ENCODE measurements around the gene LAMC2. TPM values are rescaled to one million over a fixed set of nuclear protein-coding genes. Genes with fewer than 3 reads are reported as not detected.

The LAMC2 gene
- total RNA-seq, 4 donors from 2014 or later: 2.6 to 23.3 (median 7.3) TPM

DNA sequence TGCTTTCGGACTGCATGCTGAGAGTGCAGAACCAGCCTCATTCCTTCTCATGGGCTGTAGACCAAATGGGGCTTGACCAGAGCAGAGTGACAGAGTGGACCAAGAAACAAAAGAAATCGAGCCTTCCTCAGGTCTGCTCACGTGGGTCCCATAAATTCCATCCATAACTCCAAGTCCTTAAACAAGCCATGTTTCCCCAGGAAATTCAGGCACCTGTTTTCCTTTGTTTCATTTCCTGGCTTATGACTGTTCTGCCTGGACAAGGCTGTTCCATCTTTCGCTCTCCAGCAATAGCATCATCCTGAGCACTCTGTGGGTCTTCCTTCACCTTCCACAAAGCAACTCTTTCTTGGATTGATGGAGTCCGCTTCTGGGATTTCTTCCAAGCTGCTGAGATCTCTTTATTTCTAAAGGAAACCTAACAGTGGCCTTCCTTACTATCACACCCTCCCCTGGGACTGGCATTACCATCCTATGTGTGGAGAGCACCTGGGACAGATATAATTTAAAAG lies 63.9 kb downstream of the LAMC2 start:
- TF ChIP-seq, protein P1, sequence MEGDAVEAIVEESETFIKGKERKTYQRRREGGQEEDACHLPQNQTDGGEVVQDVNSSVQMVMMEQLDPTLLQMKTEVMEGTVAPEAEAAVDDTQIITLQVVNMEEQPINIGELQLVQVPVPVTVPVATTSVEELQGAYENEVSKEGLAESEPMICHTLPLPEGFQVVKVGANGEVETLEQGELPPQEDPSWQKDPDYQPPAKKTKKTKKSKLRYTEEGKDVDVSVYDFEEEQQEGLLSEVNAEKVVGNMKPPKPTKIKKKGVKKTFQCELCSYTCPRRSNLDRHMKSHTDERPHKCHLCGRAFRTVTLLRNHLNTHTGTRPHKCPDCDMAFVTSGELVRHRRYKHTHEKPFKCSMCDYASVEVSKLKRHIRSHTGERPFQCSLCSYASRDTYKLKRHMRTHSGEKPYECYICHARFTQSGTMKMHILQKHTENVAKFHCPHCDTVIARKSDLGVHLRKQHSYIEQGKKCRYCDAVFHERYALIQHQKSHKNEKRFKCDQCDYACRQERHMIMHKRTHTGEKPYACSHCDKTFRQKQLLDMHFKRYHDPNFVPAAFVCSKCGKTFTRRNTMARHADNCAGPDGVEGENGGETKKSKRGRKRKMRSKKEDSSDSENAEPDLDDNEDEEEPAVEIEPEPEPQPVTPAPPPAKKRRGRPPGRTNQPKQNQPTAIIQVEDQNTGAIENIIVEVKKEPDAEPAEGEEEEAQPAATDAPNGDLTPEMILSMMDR (IDR thresholded peaks at IDR 0.05): no peak
- no peak for ATAC-seq (ENCODE audit: low FRiP score)
- no peak for DNase-seq (ENCODE audit: low spot score)

DNA sequence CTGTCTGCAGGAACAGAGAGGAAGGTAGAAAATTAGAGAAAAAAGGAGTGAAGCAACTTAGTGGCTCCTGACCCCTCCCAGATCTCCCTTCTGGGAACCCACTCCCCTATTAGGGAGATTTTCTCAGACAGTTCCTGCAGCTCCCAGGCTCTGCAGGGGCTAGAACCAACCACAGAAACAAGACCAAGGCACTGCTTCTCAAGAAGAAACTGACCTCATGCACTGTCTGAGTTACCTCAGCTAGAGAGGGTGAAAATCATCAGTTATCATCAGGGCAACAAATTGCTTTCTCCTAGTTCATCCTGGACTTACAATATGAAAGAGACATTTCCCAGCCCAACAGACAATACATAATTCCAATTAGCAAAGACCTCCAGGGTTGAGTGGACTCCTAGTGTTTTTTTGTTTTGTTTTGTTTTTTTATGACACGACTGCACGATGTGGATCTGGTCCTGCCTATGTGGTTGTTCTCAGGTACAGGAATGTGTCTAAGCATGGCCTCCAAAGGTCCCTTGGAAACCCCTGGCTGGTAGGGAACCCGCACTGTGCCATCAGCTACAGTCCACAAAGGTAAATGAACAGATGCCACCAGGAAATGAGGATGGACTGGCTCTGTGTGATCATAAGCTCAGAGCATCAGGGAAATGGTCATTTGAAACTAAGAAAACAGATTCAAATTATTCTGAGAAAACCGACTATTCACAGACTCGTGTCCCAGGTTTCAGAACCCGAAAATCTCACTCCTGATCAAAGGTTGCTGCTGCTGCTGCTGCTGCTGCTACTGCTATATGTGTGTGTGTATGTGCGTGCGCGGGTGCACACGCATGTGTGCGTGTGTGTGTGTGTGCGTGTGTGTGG lies 65.3 kb downstream of the LAMC2 start:
- TF ChIP-seq, protein P1 (IDR thresholded peaks at IDR 0.05): no peak
- DNase-seq (ENCODE audit: low spot score): no peak
- no peak for ATAC-seq (ENCODE audit: low FRiP score)

DNA sequence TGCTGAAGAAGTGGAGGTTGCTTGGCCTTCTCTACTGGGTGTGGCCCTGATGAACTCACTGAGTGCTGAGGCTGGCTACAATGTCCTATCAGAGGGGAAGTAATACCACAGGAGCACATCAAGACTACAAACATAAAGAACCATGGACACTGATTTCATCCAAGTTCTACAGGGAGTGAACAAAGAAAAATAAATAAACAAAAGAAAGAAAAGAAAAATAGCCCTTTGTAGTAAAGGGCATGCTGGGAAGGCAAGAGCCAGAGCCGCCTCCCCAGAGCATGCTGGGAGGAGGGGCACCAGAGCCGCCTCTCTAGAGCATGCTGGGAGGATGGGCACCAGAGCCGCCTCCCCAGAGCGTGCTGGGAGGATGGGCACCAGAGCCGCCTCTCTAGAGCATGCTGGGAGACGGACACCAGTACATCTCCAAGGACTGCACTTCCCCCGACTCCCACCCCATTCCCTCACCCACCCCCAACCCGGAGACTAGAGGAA lies 65.9 kb downstream of the LAMC2 start:
- DNase-seq (ENCODE audit: low spot score): no peak
- TF ChIP-seq, protein P1 (IDR thresholded peaks at IDR 0.05): no peak
- no peak for ATAC-seq (ENCODE audit: low FRiP score)

DNA sequence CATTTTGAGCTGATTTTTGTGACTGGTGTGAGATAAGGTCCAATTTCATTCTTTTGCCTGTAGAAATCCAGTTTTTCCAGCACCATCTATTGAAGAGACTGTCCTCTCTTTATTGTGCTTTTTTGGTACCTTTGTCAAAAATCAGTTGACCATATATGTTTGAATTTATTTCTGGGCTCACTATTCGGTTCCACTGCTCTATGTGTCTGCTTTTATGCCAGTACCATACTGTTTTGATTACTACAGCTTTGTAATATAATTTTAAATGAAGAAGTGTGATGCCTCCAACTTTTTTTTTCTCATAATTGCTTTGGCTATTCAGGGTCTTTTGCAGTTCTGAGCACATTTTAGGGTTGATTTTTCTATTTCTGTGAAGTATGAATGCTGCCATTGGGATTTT lies 69.0 kb downstream of the LAMC2 start:
- no peak for DNase-seq (ENCODE audit: low spot score)

DNA sequence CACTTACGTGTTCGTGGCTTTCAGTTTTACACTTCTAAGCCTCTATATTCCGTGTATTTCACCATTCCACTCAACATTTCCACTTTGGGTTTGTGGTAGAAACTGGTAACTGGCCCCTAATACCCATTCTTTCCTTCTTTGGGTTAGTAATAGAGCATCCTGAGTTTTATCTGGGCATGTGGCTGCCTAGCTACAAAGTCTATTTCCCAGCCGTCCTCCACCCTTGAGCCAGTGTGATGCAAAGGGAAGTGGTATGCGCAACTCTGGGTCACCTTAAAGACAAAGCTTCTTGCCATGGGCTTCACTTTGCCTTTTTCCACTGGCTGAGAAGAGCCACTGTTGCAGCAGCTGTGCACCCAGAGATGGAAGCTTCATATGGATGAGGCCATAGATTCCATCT lies 73.9 kb downstream of the LAMC2 start:
- ATAC-seq (ENCODE audit: low FRiP score) (no peak), DNase-seq (ENCODE audit: low spot score) (no peak)
- TF ChIP-seq, protein P1 (IDR thresholded peaks at IDR 0.05): no peak

More for the DNA sequence above, 69.0 kb downstream of the LAMC2 start:
- ATAC-seq (ENCODE audit: low FRiP score): no peak
- TF ChIP-seq, protein P1 (IDR thresholded peaks at IDR 0.05): no peak

DNA sequence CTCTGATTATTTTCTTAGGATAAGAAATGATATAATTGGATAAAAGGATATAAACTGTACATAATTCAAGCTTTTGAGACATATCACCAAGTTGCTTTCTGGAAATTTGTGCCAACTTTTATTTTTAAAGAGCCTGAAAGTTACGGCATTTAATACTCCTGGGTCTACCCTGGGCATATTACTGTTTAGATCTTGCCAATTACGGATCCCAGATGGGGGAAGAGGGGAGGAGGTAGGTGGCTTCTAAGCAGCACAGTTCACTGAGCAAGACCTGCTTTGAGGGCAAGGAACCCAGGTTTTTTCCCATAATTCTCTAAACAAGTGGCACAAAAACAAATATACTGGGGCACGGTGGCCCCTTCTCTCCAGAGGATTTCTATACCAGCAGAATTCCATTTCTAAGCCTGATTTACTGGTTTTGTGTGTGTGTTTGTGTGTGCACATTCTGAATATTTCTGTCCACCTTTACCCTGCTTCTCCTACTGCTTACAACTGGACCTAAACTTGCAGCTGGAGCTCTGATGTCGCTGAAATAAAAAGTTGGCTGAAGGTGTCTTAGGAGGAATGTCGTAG lies 76.7 kb downstream of the LAMC2 start:
- DNase-seq (ENCODE audit: low spot score): no peak
- no peak for ATAC-seq (ENCODE audit: low FRiP score)
- TF ChIP-seq, protein P1 (IDR thresholded peaks at IDR 0.05): no peak
